Keratinocyte (primary cell): ENCODE results near the gene BIN2. TPM values are rescaled to one million over a fixed set of nuclear protein-coding genes. Genes with fewer than 3 reads are reported as not detected.

Experiments
- DNase-seq: peaks from one replicate; pipeline ENCODE4 v3.0.0-alpha.2; 2011; ENCODE audit warnings: low read depth, missing footprints, low spot score
- FAIRE-seq: peaks from 2 replicates; lab custom pipeline; 2011; peaks lifted over from hg19 to GRCh38; lab: Jason Lieb, UNC
- H2AFZ ChIP-seq: 2 replicates; pipeline ENCODE4 v1.6.0; 2012; ENCODE audit warnings: low read length, control low read depth, inconsistent platforms; ENCODE audit not compliant: control insufficient read depth
- H3K27ac ChIP-seq: 2 replicates; pipeline ENCODE4 v1.5.1; 2011; ENCODE audit warnings: low read length; ENCODE audit not compliant: control insufficient read depth, insufficient read depth
- H3K27me3 ChIP-seq: 3 replicates; pipeline ENCODE4 v1.6.0; 2011; ENCODE audit warnings: low read length; ENCODE audit not compliant: control insufficient read depth, insufficient read depth; ENCODE audit errors: extremely low read depth
- H3K36me3 ChIP-seq, 2 experiments: 2 replicates in 1 of 2; 3 replicates in 1 of 2; pipeline ENCODE4 v1.5.1; 2011; ENCODE audit warnings: low read length in 2 of 2, mild to moderate bottlenecking in 1 of 2; ENCODE audit not compliant: control insufficient read depth in 2 of 2, insufficient read depth in 2 of 2; ENCODE audit errors: extremely low read depth in 1 of 2
- H3K4me1 ChIP-seq: 3 replicates; pipeline ENCODE4 v1.5.1; 2011; ENCODE audit warnings: low read length; ENCODE audit not compliant: control insufficient read depth, insufficient read depth; ENCODE audit errors: extremely low read depth
- H3K4me2 ChIP-seq: 3 replicates; pipeline ENCODE4 v1.6.0; 2011; ENCODE audit warnings: low read depth, low read length; ENCODE audit not compliant: control insufficient read depth, insufficient read depth; ENCODE audit errors: extremely low read depth
- H3K4me3 ChIP-seq, 3 experiments: fragments of 200-600 bp in 1 of 3; sonication (generic) in 1 of 3; 2 replicates in 2 of 3; 3 replicates in 1 of 3; pipeline ENCODE4 v1.5.1; 2011 to 2016; ENCODE audit warnings: low read length in 3 of 3, mild to moderate bottlenecking in 3 of 3, control low read depth in 2 of 3, inconsistent platforms in 1 of 3, low read depth in 1 of 3, mixed read lengths in 1 of 3, mixed run types in 1 of 3, moderate library complexity in 1 of 3; ENCODE audit not compliant: control insufficient read depth in 2 of 3, insufficient read depth in 2 of 3; ENCODE audit errors: extremely low read depth in 1 of 3
- H3K79me2 ChIP-seq: 2 replicates; pipeline ENCODE4 v1.6.0; 2012; ENCODE audit warnings: low read length; ENCODE audit not compliant: control insufficient read depth, insufficient read depth
- H3K9ac ChIP-seq: 3 replicates; pipeline ENCODE4 v1.6.0; 2011; ENCODE audit warnings: low read length; ENCODE audit not compliant: control insufficient read depth, insufficient read depth; ENCODE audit errors: extremely low read depth
- H3K9me1 ChIP-seq: 3 replicates; pipeline ENCODE4 v1.6.0; 2011; ENCODE audit warnings: low read length; ENCODE audit not compliant: control insufficient read depth, insufficient read depth; ENCODE audit errors: extremely low read depth
- H3K9me3 ChIP-seq: 2 replicates; pipeline ENCODE4 v1.5.1; 2012; ENCODE audit warnings: low read depth, low read length; ENCODE audit not compliant: control insufficient read depth
- H4K20me1 ChIP-seq: 3 replicates; pipeline ENCODE4 v1.6.0; 2011; ENCODE audit warnings: low read length; ENCODE audit not compliant: control insufficient read depth, insufficient read depth; ENCODE audit errors: extremely low read depth
- EZH2 ChIP-seq: IDR thresholded peaks from one replicate; pipeline ENCODE4 v1.6.1; 2012; ENCODE audit warnings: inconsistent platforms, mild to moderate bottlenecking, low read length, moderate library complexity
- dilution Hi-C: fragments of 300-500 bp; cut with MboI; formaldehyde crosslinking; loops from one replicate; pipeline ENCODE4 v1.7.0; 2020; ENCODE audit warnings: low sequenced_read_pairs; ENCODE audit not compliant: extremely low pct_ligation_motif_present
- polyA plus RNA-seq, 5 experiments: library from polyadenylated mRNA; depleted of rRNA in 3 of 5; stranded (reverse) in 3 of 5; stranded (forward) in 1 of 5; unstranded in 1 of 5; fragments of >200 nt; gene quantifications; 1 replicate in 1 of 5; 2 replicates in 3 of 5; 3 replicates in 1 of 5; pipeline versions ENCODE4 v1.2.1 to v1.2.3, GENCODE V29; 2011 to 2012; ENCODE audit warnings: missing spikeins in 2 of 5, low read depth in 1 of 5, low replicate concordance in 1 of 5
- TF ChIP-seq, protein P1 (sequence below), 3 experiments: IDR thresholded peaks in 1 of 3; conservative IDR thresholded peaks in 1 of 3; optimal IDR thresholded peaks in 1 of 3; 2 replicates in 2 of 3; 3 replicates in 1 of 3; pipeline versions ENCODE3 to v1.5.1; 2011; ENCODE audit warnings: low read length in 3 of 3, mild to moderate bottlenecking in 3 of 3, moderate library complexity in 2 of 3, control low read depth in 1 of 3, inconsistent platforms in 1 of 3; ENCODE audit not compliant: insufficient read depth in 2 of 3; ENCODE audit errors: extremely low read depth in 1 of 3

The BIN2 gene
- polyA plus RNA-seq, 1 donor (not counting 4 experiments of a cell fraction or from before 2014, with no cell fraction given) = not detected

DNA sequence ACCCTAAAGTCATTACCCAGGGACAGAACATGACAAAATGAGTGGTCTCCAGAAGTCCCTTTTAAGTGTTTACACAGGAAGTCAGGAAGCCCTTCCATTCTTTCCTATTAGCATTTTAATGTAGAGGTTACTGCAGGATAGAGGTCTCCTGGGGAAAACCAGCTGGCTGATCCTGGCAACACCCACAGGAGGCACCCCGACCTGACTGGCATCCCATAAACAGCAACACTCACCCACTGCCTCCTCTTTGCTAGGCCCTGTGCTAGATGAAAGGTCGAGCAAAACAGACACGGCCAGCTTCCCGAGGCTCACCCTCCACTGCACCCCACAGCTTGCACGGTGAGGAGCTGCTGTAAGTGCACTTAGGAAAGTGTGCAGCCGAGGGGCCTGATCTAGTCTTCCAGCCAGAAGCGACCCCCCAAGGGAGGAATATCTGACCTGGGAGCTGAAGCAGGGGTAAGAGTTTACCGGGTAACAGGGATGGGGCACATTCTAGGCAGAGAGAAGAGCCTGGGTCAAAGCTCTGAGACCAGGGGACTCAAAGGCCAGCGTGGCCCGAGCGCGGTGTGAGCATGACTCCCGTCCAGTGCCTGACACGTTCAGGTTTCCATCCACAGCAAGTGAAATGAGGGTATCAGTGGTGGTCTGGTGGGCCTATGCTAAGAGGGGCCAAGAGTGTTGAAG is 76.3 kb downstream of the BIN2 start:
- dilution Hi-C loops = no loop called here
- no peak overlapping the region for H3K4me2 ChIP-seq
- no peaks in the 10 kb centered on the region for H3K9me3 ChIP-seq
- H4K20me1 ChIP-seq = no peaks in the 10 kb centered on the region
- H3K36me3 ChIP-seq = peaks cover 22 to 30% of the 10 kb centered on the region in 2 experiments
- H3K9ac ChIP-seq = no peak overlapping the region
- H3K4me3 ChIP-seq = no peak overlapping the region
- no peak overlapping the region for H2AFZ ChIP-seq
- TF ChIP-seq EZH2 = no peak
- TF ChIP-seq, protein P1, sequence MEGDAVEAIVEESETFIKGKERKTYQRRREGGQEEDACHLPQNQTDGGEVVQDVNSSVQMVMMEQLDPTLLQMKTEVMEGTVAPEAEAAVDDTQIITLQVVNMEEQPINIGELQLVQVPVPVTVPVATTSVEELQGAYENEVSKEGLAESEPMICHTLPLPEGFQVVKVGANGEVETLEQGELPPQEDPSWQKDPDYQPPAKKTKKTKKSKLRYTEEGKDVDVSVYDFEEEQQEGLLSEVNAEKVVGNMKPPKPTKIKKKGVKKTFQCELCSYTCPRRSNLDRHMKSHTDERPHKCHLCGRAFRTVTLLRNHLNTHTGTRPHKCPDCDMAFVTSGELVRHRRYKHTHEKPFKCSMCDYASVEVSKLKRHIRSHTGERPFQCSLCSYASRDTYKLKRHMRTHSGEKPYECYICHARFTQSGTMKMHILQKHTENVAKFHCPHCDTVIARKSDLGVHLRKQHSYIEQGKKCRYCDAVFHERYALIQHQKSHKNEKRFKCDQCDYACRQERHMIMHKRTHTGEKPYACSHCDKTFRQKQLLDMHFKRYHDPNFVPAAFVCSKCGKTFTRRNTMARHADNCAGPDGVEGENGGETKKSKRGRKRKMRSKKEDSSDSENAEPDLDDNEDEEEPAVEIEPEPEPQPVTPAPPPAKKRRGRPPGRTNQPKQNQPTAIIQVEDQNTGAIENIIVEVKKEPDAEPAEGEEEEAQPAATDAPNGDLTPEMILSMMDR (optimal IDR thresholded peaks at IDR 0.05 in 1 of 3, IDR thresholded peaks at IDR 0.05 in 1 of 3, conservative IDR thresholded peaks at IDR 0.05 in 1 of 3; ENCODE audit: extremely low read depth in 1 of 3, insufficient read depth in 2 of 3, low read length in 3 of 3) = no peak
- no peaks in the 10 kb centered on the region for H3K9me1 ChIP-seq
- no peaks in the 10 kb centered on the region for H3K27me3 ChIP-seq
- peaks cover 3% of the 10 kb centered on the region for H3K4me1 ChIP-seq
- FAIRE-seq = no peak
- H3K27ac ChIP-seq = no peak overlapping the region
- H3K79me2 ChIP-seq = peaks cover 5% of the 10 kb centered on the region
- no peak for DNase-seq

DNA sequence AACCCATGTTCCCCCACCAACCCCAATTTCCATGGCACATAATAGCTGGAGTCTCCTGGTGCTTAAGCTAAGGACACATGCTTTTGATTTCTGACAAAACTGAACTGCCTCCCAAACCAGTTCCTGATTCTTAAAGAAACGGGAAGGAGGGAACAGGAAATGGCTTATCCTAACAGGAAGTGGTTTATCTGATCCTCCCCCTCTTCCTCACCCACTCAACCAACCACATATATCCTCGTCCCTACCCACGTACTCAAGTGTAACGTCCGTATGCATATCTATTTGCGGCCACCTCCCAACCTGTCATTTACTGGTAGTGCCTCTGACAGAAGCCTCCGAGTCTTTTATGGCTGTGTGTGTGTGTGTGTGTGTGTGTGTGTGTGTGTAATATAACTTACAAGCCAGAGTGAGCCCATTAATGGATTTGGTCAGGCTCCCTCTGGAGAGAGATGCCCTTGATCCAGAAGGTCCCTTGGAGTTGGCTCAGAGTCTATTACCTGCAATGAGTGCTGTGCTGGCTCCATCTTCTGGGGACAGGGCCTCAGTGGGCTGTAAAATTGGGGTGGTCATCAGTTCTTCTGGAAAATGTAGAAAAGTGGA is 77.6 kb downstream of the BIN2 start:
- H3K4me2 ChIP-seq = no peak overlapping the region
- H4K20me1 ChIP-seq = no peaks in the 10 kb centered on the region
- dilution Hi-C loops = no loop called here
- H3K4me1 ChIP-seq = peaks cover 3% of the 10 kb centered on the region
- FAIRE-seq (no peak), DNase-seq (no peak)
- peaks cover 25 to 38% of the 10 kb centered on the region in 2 experiments for H3K36me3 ChIP-seq
- no peaks in the 10 kb centered on the region for H3K9me1 ChIP-seq
- H3K4me3 ChIP-seq = no peak overlapping the region
- H3K27ac ChIP-seq = no peak overlapping the region
- no peak overlapping the region for H2AFZ ChIP-seq
- H3K79me2 ChIP-seq = peaks cover 8% of the 10 kb centered on the region
- H3K27me3 ChIP-seq = no peaks in the 10 kb centered on the region
- H3K9ac ChIP-seq = no peak overlapping the region
- no peak for TF ChIP-seq EZH2
- TF ChIP-seq, protein P1 (optimal IDR thresholded peaks at IDR 0.05 in 1 of 3, IDR thresholded peaks at IDR 0.05 in 1 of 3, conservative IDR thresholded peaks at IDR 0.05 in 1 of 3; ENCODE audit: extremely low read depth in 1 of 3, insufficient read depth in 2 of 3, low read length in 3 of 3) = peak in 1 of 3 experiments; percentile 21
- no peaks in the 10 kb centered on the region for H3K9me3 ChIP-seq
